Esophagus muscularis mucosa (tissue), 3 donors: Measurements from ENCODE around the gene TTC32.

Source experiments
- POLR2A ChIP-seq: fragments of 450-650 bp; IDR thresholded peaks from one replicate; pipeline ENCODE4 v1.6.1; 2017; ENCODE audit warnings: antibody characterized with exemption, moderate library complexity, mild to moderate bottlenecking, low read depth
- TF ChIP-seq, protein P1 (sequence below), 3 experiments: fragments of 200-600 bp in 2 of 3; fragments of 450-650 bp in 1 of 3; sonication (generic) in 2 of 3; IDR thresholded peaks; one replicate each; pipeline ENCODE4 v1.5.1; 2017 to 2019; ENCODE audit warnings: antibody characterized with exemption in 3 of 3, mild to moderate bottlenecking in 2 of 3, moderate library complexity in 1 of 3

DNA sequence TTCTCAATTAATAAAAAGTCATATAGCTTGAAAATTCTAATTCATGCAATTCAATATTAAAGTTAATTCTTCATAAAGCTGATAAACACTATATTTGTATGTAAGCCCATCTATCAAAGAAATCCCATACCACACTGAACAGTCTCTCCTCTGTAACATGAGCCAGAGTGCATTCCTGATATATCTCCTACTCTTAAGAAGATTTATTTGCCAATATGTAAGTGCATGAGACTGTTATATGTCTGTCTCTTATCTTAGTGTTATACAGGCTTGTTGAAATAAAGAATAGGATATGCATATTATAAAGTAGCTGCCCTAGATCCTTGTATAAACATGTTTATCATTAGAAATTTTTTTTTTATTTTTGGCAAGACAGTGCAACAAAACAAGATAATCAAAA lies 40.4 kb upstream of the TTC32 start:
- TF ChIP-seq, protein P1, sequence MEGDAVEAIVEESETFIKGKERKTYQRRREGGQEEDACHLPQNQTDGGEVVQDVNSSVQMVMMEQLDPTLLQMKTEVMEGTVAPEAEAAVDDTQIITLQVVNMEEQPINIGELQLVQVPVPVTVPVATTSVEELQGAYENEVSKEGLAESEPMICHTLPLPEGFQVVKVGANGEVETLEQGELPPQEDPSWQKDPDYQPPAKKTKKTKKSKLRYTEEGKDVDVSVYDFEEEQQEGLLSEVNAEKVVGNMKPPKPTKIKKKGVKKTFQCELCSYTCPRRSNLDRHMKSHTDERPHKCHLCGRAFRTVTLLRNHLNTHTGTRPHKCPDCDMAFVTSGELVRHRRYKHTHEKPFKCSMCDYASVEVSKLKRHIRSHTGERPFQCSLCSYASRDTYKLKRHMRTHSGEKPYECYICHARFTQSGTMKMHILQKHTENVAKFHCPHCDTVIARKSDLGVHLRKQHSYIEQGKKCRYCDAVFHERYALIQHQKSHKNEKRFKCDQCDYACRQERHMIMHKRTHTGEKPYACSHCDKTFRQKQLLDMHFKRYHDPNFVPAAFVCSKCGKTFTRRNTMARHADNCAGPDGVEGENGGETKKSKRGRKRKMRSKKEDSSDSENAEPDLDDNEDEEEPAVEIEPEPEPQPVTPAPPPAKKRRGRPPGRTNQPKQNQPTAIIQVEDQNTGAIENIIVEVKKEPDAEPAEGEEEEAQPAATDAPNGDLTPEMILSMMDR (IDR thresholded peaks at IDR 0.05): no peak
- TF ChIP-seq POLR2A: no peak
